Amniotic stem cell (primary cell): Measurements from ENCODE around the gene WNK2.

Source experiments
- DNase-seq: peaks from one replicate; lab custom pipeline; 2025; lab: John Stamatoyannopoulos, UW

WNK2 gene

GRCh38 chr9:93161786-93162562, 22.0 kb upstream of the WNK2 start:
- no peak for DNase-seq

- no peak for DNase-seq
Observed at GRCh38 chr9:93164085-93164484, 19.9 kb upstream of the WNK2 start.

- no peak for DNase-seq
Observed at GRCh38 chr9:93166699-93167098, 17.2 kb upstream of the WNK2 start.

- DNase-seq: no peak
Observed at GRCh38 chr9:93167185-93167584, 16.8 kb upstream of the WNK2 start.

GRCh38 chr9:93167838-93168237, 16.1 kb upstream of the WNK2 start:
- DNase-seq: no peak

- no peak for DNase-seq
Observed at GRCh38 chr9:93168581-93168980, 15.4 kb upstream of the WNK2 start.

- no peak for DNase-seq
Observed at GRCh38 chr9:93169444-93169843, 14.5 kb upstream of the WNK2 start.

GRCh38 chr9:93170571-93170970, 13.4 kb upstream of the WNK2 start:
- no peak for DNase-seq

- no peak for DNase-seq
Observed at GRCh38 chr9:93171261-93171990, 12.5 kb upstream of the WNK2 start.

- DNase-seq: no peak
Observed at GRCh38 chr9:93172666-93173364, 11.1 kb upstream of the WNK2 start.

- no peak for DNase-seq
Observed at GRCh38 chr9:93173365-93174051, 10.4 kb upstream of the WNK2 start.

GRCh38 chr9:93174976-93175375, 9.0 kb upstream of the WNK2 start:
- no peak for DNase-seq

- DNase-seq: no peak
Observed at GRCh38 chr9:93177676-93178075, 6.3 kb upstream of the WNK2 start.

GRCh38 chr9:93178851-93179786, 4.8 kb upstream of the WNK2 start:
- DNase-seq: no peak

GRCh38 chr9:93180938-93181337, 3.0 kb upstream of the WNK2 start:
- no peak for DNase-seq

GRCh38 chr9:93181672-93182435, 2.1 kb upstream of the WNK2 start:
- DNase-seq: no peak

GRCh38 chr9:93182572-93182971, 1.4 kb upstream of the WNK2 start:
- no peak for DNase-seq

- no peak for DNase-seq
Observed at GRCh38 chr9:93183131-93183662, 742 bp upstream of the WNK2 start.

- DNase-seq: no peak
Observed at GRCh38 chr9:93184432-93185265, 710 bp downstream of the WNK2 start.
